Ovary (tissue), 9 donors: ENCODE measurements around the gene MYO5B. TPM values are rescaled to one million over a fixed set of nuclear protein-coding genes. Genes with fewer than 3 reads are reported as not detected.

Source experiments
- DNase-seq, 5 donors: peaks; one replicate each; pipeline ENCODE4 v3.0.0-alpha.2; 2019 to 2020
- H3K27ac ChIP-seq, 2 donors: fragments of 200-600 bp; one replicate each; pipeline versions ENCODE4 v1.5.1 to v1.8.0; 2019 to 2022
- H3K27me3 ChIP-seq: fragments of 200-600 bp; one replicate; pipeline ENCODE4 v1.8.0; 2022
- H3K36me3 ChIP-seq: fragments of 200-600 bp; sonication (generic); one replicate; pipeline ENCODE4 v1.5.1; 2019
- H3K4me1 ChIP-seq: one replicate; pipeline ENCODE4 v1.8.1; 2013; ENCODE audit warnings: mild to moderate bottlenecking, moderate library complexity; ENCODE audit not compliant: insufficient read depth
- H3K4me3 ChIP-seq: fragments of 200-600 bp; sonication (generic); one replicate; pipeline ENCODE4 v1.5.1; 2017
- H3K9me3 ChIP-seq, 2 donors: fragments of 200-600 bp in 1 of 2; sonication (generic) in 1 of 2; one replicate each; pipeline versions ENCODE4 v1.5.1 to v1.8.1; 2013 to 2019; ENCODE audit warnings: mild to moderate bottlenecking in 1 of 2, moderate library complexity in 1 of 2
- CTCF ChIP-seq, 3 donors: fragments of 450-650 bp in 2 of 3; fragments of 200-600 bp in 1 of 3; IDR thresholded peaks; one replicate each; pipeline versions ENCODE4 v1.5.1 to v1.8.0; 2016 to 2022; ENCODE audit warnings: antibody characterized with exemption in 3 of 3, mild to moderate bottlenecking in 1 of 3
- EP300 ChIP-seq: sonication (generic); formaldehyde crosslinking; IDR thresholded peaks from one replicate; pipeline ENCODE4 v1.6.1; 2017; ENCODE audit warnings: antibody characterized with exemption
- POLR2A ChIP-seq: fragments of 450-650 bp; IDR thresholded peaks from one replicate; pipeline ENCODE4 v1.6.1; 2017; ENCODE audit warnings: antibody characterized with exemption, mild to moderate bottlenecking, moderate library complexity
- WGBS, 3 donors: extraction: QIAGEN DNeasy Blood & Tissue Kit in 1 of 3; methylation state at CpG; one replicate each; pipeline versions ENCODE4 v1.1.5 to v1.1.7; 2013 to 2017; 5-methylcytosine and 5-hydroxymethylcytosine counted together
- intact Hi-C, 4 donors: fragments of 100-400 bp; cut with DNase I; formaldehyde crosslinking; loops; one replicate each; pipeline versions ENCODE4 v1.11.0 to v1.15.1; 2022 to 2023
- polyA plus RNA-seq, 2 donors: library from polyadenylated mRNA; stranded (reverse); fragments of 200-250 nt in 1 of 2; fragments of 350-450 nt in 1 of 2; fragmentation: Illumina TruSeq in 1 of 2; extraction: RNeasy Lipid Tissue Mini Kit (QIAGEN cat#74804) in 1 of 2; gene quantifications; one replicate each; pipeline ENCODE4 v1.2.3, GENCODE V29; 2013 to 2014
- total RNA-seq, 7 donors: library from RNA; depleted of rRNA in 2 of 7; stranded (reverse); fragments of >200 nt in 2 of 7; fragmentation: NEBNext Ultra II Directional in 3 of 7; extraction: Animal tissue kit (Norgen Biotek cat#: 25700) in 3 of 7; gene quantifications; one replicate each; pipeline versions ENCODE4 v1.1.0 to v1.2.4, GENCODE V29; 2016 to 2023
- donor health status: DM: no; HTN: no; CAD: no; lungs with moderate emphysema.
- donor health status: DM: no; HTN: no; CAD: no.
- donor health status: Bipolar disorder and iron deficiency.
- donor health status: DM: yes; HTN: yes; CAD: no.
- donor health status: DM: no; HTN: no; CAD: no.
- donor health status: DM: yes; HTN: yes; CAD: no.

Gene MYO5B
- total and polyA plus RNA-seq, 9 donors, result 0.25 to 25.5 (median 1.5) TPM

- 72 to 78% (median 75%) methylated on average over 3 of the region's 3 CpGs for WGBS, 3 donors
- no peak for DNase-seq
- Histone ChIP-seq H3K4me1 (no peaks in the 10 kb centered on the region), H3K36me3 (no peaks in the 10 kb centered on the region), H3K27me3 (no peaks in the 10 kb centered on the region), H3K4me3 (no peak overlapping the region), H3K9me3 (no peaks in the 10 kb centered on the region), H3K27ac (no peak overlapping the region)
- TF ChIP-seq CTCF (IDR thresholded peaks at IDR 0.05) (no peak), POLR2A (no peak), EP300 (no peak)
- intact Hi-C loops, result no loop called here
These were observed 186.6 kb downstream of the MYO5B start for GRCh38 chr18:50008306-50008705.

GRCh38 chr18:50006470-50007046 is 188.4 kb downstream of the MYO5B start:
- Histone ChIP-seq H3K27ac (no peak overlapping the region), H3K4me3 (no peak overlapping the region), H3K9me3 (no peaks in the 10 kb centered on the region), H3K4me1 (no peaks in the 10 kb centered on the region), H3K27me3 (no peaks in the 10 kb centered on the region), H3K36me3 (no peaks in the 10 kb centered on the region)
- DNase-seq, result no peak
- intact Hi-C loops, result no loop called here
- 59 to 68% (median 61%) methylated on average over 2 of the region's 2 CpGs for WGBS, 3 donors
- TF ChIP-seq CTCF (IDR thresholded peaks at IDR 0.05) (no peak), EP300 (no peak), POLR2A (no peak)

- TF ChIP-seq EP300, result no peak
- no peak for TF ChIP-seq CTCF (IDR thresholded peaks at IDR 0.05)
- TF ChIP-seq POLR2A, result no peak
- H3K27me3 ChIP-seq, result no peaks in the 10 kb centered on the region
- H3K36me3 ChIP-seq, result no peaks in the 10 kb centered on the region
- no peaks in the 10 kb centered on the region for H3K9me3 ChIP-seq
- H3K27ac ChIP-seq, result no peak overlapping the region
- 60 to 62% (median 61%) methylated on average over 4 of the region's 4 CpGs for WGBS, 3 donors
- H3K4me3 ChIP-seq, result no peak overlapping the region
- no peaks in the 10 kb centered on the region for H3K4me1 ChIP-seq
- no peak for DNase-seq
- intact Hi-C loops, result no loop called here
These were observed 190.9 kb downstream of the MYO5B start for GRCh38 chr18:50004013-50004412.

- no peaks in the 10 kb centered on the region for H3K27me3 ChIP-seq
- no peak for DNase-seq
These were observed 192.2 kb downstream of the MYO5B start for GRCh38 chr18:50002781-50003180.

More at GRCh38 chr18:50002781-50003180, 192.2 kb downstream of the MYO5B start:
- no peaks in the 10 kb centered on the region for H3K36me3 ChIP-seq
- H3K9me3 ChIP-seq, result no peaks in the 10 kb centered on the region
- TF ChIP-seq POLR2A (no peak), CTCF (IDR thresholded peaks at IDR 0.05) (no peak), EP300 (no peak)
- no peak overlapping the region for H3K4me3 ChIP-seq
- no peak overlapping the region for H3K27ac ChIP-seq
- no peaks in the 10 kb centered on the region for H3K4me1 ChIP-seq
- intact Hi-C loops, result no loop called here
- 24 to 60% (median 29%) methylated on average over 2 of the region's 2 CpGs for WGBS, 3 donors
